HepG2 (cell line): ENCODE data around the gene GPR158. TPM values are rescaled to one million over a fixed set of nuclear protein-coding genes. Genes with fewer than 3 reads are reported as not detected.

Source experiments
- ATAC-seq: fragments of 200-7000 bp; cut with Tn5 transposase; 3 replicates; pipeline ENCODE4 v1.9.1; 2020; ENCODE audit warnings: mild to moderate bottlenecking, moderate library complexity
- BruUV-seq: library from RNA; stranded (reverse); fragments of 400-500 nt; replicated peaks from 2 replicates; lab custom pipeline; 2021; lab: Mats Ljungman, UMichigan
- CTCF ChIA-PET: fragments of 300-600 bp; formaldehyde crosslinking; extraction: SDS; loops from one replicate; lab custom pipeline; 2021; ENCODE audit warnings: low total read pairs, inconsistent platforms, low intra/inter-chr PET ratio; lab: Yijun Ruan, JAX
- POLR2A ChIA-PET: fragments of 350-600 bp; sonication (Branson Sonifier 250); formaldehyde crosslinking; loops from one replicate; lab custom pipeline; 2020; ENCODE audit warnings: antibody characterized with exemption, inconsistent platforms; lab: Yijun Ruan, JAX
- DNase-seq: peaks from one replicate; pipeline ENCODE4 v3.0.0-alpha.2; 2015; ENCODE audit warnings: low spot score
- FAIRE-seq: peaks from 3 replicates; lab custom pipeline; 2011; peaks lifted over from hg19 to GRCh38; lab: Jason Lieb, UNC
- H2AFZ ChIP-seq: one replicate; pipeline ENCODE4 v1.6.1; 2011; ENCODE audit warnings: low read length, inconsistent platforms
- H3K27ac ChIP-seq: fragments of 300-600 bp; 3 replicates; pipeline ENCODE4 v1.8.0; 2011; ENCODE audit warnings: mixed run types, mild to moderate bottlenecking, mixed read lengths, low read length, inconsistent platforms; ENCODE audit not compliant: insufficient read depth; ENCODE audit errors: extremely low read length
- H3K27me3 ChIP-seq, 2 experiments: fragments of 200-600 bp in 1 of 2; 2 replicates in 1 of 2; 3 replicates in 1 of 2; pipeline versions ENCODE4 v1.6.0 to v1.8.0; 2011; ENCODE audit warnings: low read length in 2 of 2, mild to moderate bottlenecking in 2 of 2, moderate library complexity in 2 of 2, inconsistent platforms in 1 of 2; ENCODE audit not compliant: insufficient read depth in 2 of 2, control insufficient read depth in 1 of 2
- H3K36me3 ChIP-seq, 2 experiments: fragments of 200-600 bp in 1 of 2; replicated peaks in 1 of 2; 2 replicates in 1 of 2; 3 replicates in 1 of 2; pipeline versions ENCODE4 v1.5.1 to v1.8.0; 2011; ENCODE audit warnings: low read length in 2 of 2, inconsistent platforms in 1 of 2; ENCODE audit not compliant: insufficient read depth in 2 of 2, control insufficient read depth in 1 of 2
- H3K4me1 ChIP-seq: 2 replicates; pipeline ENCODE4 v1.5.1; 2012; ENCODE audit warnings: low read length, inconsistent platforms; ENCODE audit not compliant: insufficient read depth
- H3K4me2 ChIP-seq: 2 replicates; pipeline ENCODE4 v1.6.0; 2011; ENCODE audit warnings: low read depth, low read length, inconsistent platforms
- H3K4me3 ChIP-seq, 3 experiments: fragments of 200-600 bp in 1 of 3; sonication (generic), shearing (Covaris generic) in 1 of 3; replicated peaks in 1 of 3; 2 replicates each; pipeline ENCODE4 v1.5.1; 2011 to 2016; ENCODE audit warnings: low read length in 3 of 3, inconsistent platforms in 2 of 3, low read depth in 2 of 3, mild to moderate bottlenecking in 2 of 3, control low read depth in 1 of 3, mixed read lengths in 1 of 3; ENCODE audit not compliant: insufficient read depth in 1 of 3
- H3K79me2 ChIP-seq: one replicate; pipeline ENCODE4 v1.6.1; 2011; ENCODE audit warnings: low read length, inconsistent platforms; ENCODE audit not compliant: insufficient read depth
- H3K9ac ChIP-seq: 2 replicates; pipeline ENCODE4 v1.6.0; 2011; ENCODE audit warnings: mild to moderate bottlenecking, low read depth, low read length, inconsistent platforms; ENCODE audit not compliant: insufficient read depth
- H3K9me3 ChIP-seq: 2 replicates; pipeline ENCODE4 v1.5.1; 2012; ENCODE audit warnings: mild to moderate bottlenecking, low read length
- H4K20me1 ChIP-seq: 2 replicates; pipeline ENCODE4 v1.6.0; 2011; ENCODE audit warnings: inconsistent platforms, mild to moderate bottlenecking, low read length, moderate library complexity; ENCODE audit not compliant: insufficient read depth
- ATF7 ChIP-seq, 2 experiments: fragments of 450-650 bp in 1 of 2; sonication (generic) in 1 of 2; formaldehyde crosslinking in 1 of 2; IDR thresholded peaks; 2 replicates each; pipeline versions ENCODE4 v1.4.0 to v1.6.1; 2016 to 2020; ENCODE audit warnings: antibody characterized with exemption in 1 of 2, mild to moderate bottlenecking in 1 of 2, missing genetic modification reagents in 1 of 2
- IRX3 ChIP-seq: sonication (generic); formaldehyde crosslinking; IDR thresholded peaks from 2 replicates; pipeline ENCODE4 v1.8.1; 2023; ENCODE audit warnings: mild to moderate bottlenecking, low read depth, missing genetic modification reagents, borderline replicate concordance
- ZNF367 ChIP-seq: sonication (generic); formaldehyde crosslinking; IDR thresholded peaks from 2 replicates; pipeline ENCODE4 v1.4.0; 2020; ENCODE audit warnings: missing genetic modification reagents, borderline replicate concordance
- ZNF788 ChIP-seq: sonication (generic); formaldehyde crosslinking; IDR thresholded peaks from 2 replicates; pipeline ENCODE4 v1.5.0; 2020; ENCODE audit warnings: mild to moderate bottlenecking, missing genetic modification reagents, borderline replicate concordance
- WGBS: methylation state at CpG from one replicate; pipeline ENCODE4 v1.1.6; 2017; ENCODE audit warnings: low lambda C conversion rate; 5-methylcytosine and 5-hydroxymethylcytosine counted together
- in situ Hi-C: cut with HindIII; loops from 2 replicates; pipeline ENCODE4 v1.10.0; 2017; ENCODE audit warnings: low pct_unique_long_range_greater_than_20kb; ENCODE audit not compliant: extremely low pct_ligation_motif_present
- intact Hi-C: fragments of 100-400 bp; cut with micrococcal nuclease; formaldehyde crosslinking; loops from one replicate; pipeline ENCODE4 v1.10.0; 2022; ENCODE audit not compliant: unreplicated experiment
- polyA plus RNA-seq, 8 experiments: library from polyadenylated mRNA; depleted of rRNA in 3 of 8; stranded (reverse) in 7 of 8; unstranded in 1 of 8; fragments of >200 nt; fragmentation: Illumina TruSeq in 4 of 8; extraction: Trizol in 4 of 8; gene quantifications; 2 replicates each; pipeline versions ENCODE4 v1.2.1 to v1.2.3, GENCODE V29; 2011 to 2016; ENCODE audit warnings: low read depth in 4 of 8, missing spikeins in 1 of 8, mixed read lengths in 1 of 8; ENCODE audit not compliant: insufficient read depth in 1 of 8
- total RNA-seq, 5 experiments: library from RNA; depleted of rRNA; stranded (reverse); fragments of >200 nt; fragmentation: Illumina TruSeq; extraction: Trizol; gene quantifications; 2 replicates each; pipeline ENCODE4 v1.2.3, GENCODE V29; 2016; ENCODE audit warnings: low read depth in 1 of 5
- TF ChIP-seq, protein P1 (sequence below): sonication (generic); formaldehyde crosslinking; IDR thresholded peaks from 2 replicates; pipeline ENCODE4 v1.8.0; 2023; ENCODE audit warnings: mild to moderate bottlenecking, missing genetic modification reagents

GPR158 gene
- total and polyA plus RNA-seq, 2 of the 13 experiments (the other 11 are each of a cell fraction or from before 2014, with no cell fraction given), result not detected

DNA sequence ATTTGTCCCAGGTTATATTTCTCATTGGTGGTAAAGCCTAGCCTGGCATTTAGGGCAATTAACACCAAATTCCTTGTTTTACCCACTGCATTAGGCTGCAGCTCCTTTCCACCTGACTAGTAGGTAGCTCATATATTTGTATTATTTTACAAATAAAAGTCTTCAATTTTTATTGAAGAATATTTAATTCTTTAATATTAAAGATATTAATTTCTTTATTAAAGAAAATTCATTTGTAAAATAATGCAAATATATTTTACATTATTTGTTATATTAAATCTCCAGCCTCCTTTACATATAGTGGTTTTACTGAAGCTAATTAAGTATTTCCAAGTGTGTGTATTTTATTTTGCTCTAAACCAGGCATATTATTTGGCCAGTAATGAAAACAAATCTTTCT lies 361.2 kb downstream of the GPR158 start:
- DNase-seq (no peak), ATAC-seq (no peak), FAIRE-seq (no peak)
- H3K36me3 ChIP-seq, result no peaks in the 10 kb centered on the region
- ChIA-PET CTCF (no interaction called here), POLR2A (no interaction called here)
- no peaks in the 10 kb centered on the region for H3K79me2 ChIP-seq
- BruUV-seq, result no TSS peak
- TF ChIP-seq IRX3 (CRISPR knock-in tag) (no peak), ZNF367 (no peak)
- TF ChIP-seq, protein P1, sequence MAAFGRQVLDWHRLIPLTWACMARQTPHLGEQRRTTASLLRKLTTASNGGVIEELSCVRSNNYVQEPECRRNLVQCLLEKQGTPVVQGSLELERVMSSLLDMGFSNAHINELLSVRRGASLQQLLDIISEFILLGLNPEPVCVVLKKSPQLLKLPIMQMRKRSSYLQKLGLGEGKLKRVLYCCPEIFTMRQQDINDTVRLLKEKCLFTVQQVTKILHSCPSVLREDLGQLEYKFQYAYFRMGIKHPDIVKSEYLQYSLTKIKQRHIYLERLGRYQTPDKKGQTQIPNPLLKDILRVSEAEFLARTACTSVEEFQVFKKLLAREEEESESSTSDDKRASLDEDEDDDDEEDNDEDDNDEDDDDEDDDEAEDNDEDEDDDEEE (CRISPR knock-in tag), result no peak
- in situ Hi-C loops, result no loop called here
- no peak overlapping the region for H3K4me2 ChIP-seq
- H2AFZ ChIP-seq, result no peak overlapping the region
- H3K9ac ChIP-seq, result no peak overlapping the region
- no peak overlapping the region for H3K4me3 ChIP-seq
- no peaks in the 10 kb centered on the region for H3K27me3 ChIP-seq
- no peaks in the 10 kb centered on the region for H3K4me1 ChIP-seq
- intact Hi-C loops, result no loop called here
- H3K27ac ChIP-seq, result no peak overlapping the region
- no peaks in the 10 kb centered on the region for H3K9me3 ChIP-seq
- H4K20me1 ChIP-seq, result no peaks in the 10 kb centered on the region

DNA sequence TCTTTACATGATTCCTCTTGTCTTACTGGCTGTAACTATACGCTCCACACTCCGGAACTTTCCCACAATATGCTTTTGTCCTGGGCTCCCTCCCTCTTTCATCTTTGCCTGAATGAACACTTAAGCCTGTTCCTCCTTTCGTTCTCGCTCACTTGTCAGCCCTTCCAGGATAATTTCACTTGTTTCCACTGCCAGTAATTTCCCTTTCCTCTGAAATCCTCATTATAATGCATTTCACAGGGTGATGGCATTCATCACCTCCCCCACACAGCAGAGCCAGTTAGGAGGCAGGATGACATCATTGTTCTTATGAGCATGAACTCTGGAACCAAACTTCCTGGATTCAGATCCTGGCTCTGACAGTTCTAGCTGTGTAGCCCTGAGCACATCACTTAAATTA lies 372.6 kb downstream of the GPR158 start:
- no TSS peak for BruUV-seq
- Histone ChIP-seq H3K36me3 (no peaks in the 10 kb centered on the region), H3K79me2 (no peaks in the 10 kb centered on the region), H3K4me3 (no peak overlapping the region), H4K20me1 (no peaks in the 10 kb centered on the region), H3K27me3 (no peaks in the 10 kb centered on the region; a peak in 1 of 5 replicates), H2AFZ (no peak overlapping the region), H3K27ac (no peak overlapping the region), H3K9me3 (no peaks in the 10 kb centered on the region), H3K9ac (no peak overlapping the region), H3K4me1 (no peaks in the 10 kb centered on the region), H3K4me2 (no peak overlapping the region)
- TF ChIP-seq ZNF788 (CRISPR knock-in tag), result no peak
- TF ChIP-seq ATF7 (IDR thresholded peaks at IDR 0.05), result peak; percentile 67; the same call in 1 of the 2 replicates
- no peak for TF ChIP-seq ATF7 (CRISPR knock-in tag; IDR thresholded peaks at IDR 0.05)
- intact Hi-C loops (no loop called here), in situ Hi-C loops (no loop called here)
- 2% methylated on average over 4 of the region's 4 CpGs for WGBS
- no peak for ATAC-seq
- ChIA-PET POLR2A (no interaction called here), CTCF (no interaction called here)
- no peak for FAIRE-seq
- DNase-seq, result no peak
